Hematopoietic multipotent progenitor cell treated with erythropoietin and hydrocortisone succinate and interleukin-3 and kit ligand, for 17 days (in vitro differentiated cells): Measurements from ENCODE around the gene HSD3B7.
A peak's percentile ranks its signal among the peaks of the same experiment; 100 is the strongest.
"Not testable (repeated sequence)": the region's sequence is repeated elsewhere in the genome, so short reads cannot be mapped to it uniquely, and the experiment has no call there.

ENCODE experiments used
- DNase-seq: peaks from one replicate; pipeline ENCODE4 v3.0.0-alpha.2; 2015; ENCODE audit warnings: low spot score

HSD3B7 gene

DNA sequence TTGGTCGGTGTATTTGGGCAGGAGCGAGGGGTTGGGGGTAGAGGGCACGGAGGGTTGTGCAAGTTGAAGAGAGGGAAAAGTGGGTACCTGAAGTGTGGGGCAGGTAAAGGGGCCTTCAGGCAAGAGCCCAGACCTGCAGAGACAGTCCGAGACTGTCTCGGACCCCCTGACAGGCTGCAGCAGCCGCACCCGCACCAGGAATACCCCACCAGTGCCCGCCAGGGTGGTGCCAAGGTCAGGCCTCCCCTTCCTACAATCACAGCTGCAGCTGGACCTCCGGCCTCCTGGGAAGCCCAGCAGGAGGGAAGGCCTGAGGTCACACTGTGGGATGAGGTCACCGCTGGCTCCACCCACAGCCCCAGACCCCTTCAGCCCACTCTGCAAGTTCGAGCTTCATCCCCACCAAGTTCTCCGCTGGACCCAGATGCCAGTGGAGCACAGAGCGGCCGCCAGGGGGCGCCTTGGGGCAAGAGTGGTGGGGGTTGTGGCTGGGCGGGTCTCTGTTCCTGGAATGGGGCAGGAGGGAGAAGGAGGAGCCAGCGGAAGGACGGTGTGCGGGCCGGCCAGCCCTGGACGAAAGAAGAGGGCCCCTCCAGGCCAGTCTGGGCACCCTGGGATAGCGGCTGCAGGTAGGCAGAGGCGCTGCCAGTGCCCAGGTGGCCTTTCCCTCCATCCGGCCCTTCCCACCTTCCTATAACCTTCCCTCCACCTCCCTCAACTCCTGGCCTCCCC is at the start of gene HSD3B7:
Gene HSD3B7 (plus strand): TSS at position 539 of the 732 bp plus-strand sequence. CDS start 452 bp downstream, outside the sequence.
- peak; percentile 85 for DNase-seq

DNA sequence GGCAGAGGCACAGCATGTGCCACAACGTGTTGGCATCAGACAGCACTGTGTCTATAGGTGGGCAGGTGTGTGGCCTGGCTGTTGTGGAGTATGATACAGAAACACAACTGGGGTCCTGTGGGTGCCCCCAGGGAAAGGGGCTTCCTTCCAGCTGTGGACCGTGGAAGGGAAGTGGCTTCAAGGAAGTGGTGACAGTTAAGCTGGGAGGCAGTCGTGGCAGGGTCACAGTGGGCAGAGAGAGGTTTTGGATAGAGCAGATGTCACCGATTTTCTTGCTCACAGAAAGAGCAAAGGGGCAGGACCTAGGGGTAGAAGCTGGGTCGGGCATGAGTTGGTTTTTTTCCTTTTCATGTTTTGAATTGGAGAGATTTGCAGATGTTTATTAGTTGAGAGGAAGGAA is 47.3 kb upstream of the HSD3B7 start:
- no peak for DNase-seq

DNA sequence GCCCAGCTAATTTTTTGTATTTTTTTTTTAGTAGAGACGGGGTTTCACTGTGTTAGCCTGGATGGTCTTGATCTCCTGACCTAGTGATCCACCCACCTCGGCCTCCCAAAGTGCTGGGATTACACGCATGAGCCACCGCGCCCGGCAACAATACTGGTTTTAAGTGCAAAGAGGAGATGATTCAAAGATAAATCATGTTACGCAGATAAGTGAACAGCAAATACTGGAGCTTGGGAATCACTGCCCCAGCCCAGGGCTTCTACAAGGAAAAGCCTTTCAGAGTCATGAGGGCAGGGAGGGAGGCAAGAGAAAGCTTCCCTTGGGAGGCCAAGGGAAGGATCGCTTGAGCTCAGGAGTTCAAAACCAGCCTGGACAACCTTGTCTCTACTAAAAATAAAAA is 45.4 kb upstream of the HSD3B7 start:
- DNase-seq: not testable (repeated sequence)

DNA sequence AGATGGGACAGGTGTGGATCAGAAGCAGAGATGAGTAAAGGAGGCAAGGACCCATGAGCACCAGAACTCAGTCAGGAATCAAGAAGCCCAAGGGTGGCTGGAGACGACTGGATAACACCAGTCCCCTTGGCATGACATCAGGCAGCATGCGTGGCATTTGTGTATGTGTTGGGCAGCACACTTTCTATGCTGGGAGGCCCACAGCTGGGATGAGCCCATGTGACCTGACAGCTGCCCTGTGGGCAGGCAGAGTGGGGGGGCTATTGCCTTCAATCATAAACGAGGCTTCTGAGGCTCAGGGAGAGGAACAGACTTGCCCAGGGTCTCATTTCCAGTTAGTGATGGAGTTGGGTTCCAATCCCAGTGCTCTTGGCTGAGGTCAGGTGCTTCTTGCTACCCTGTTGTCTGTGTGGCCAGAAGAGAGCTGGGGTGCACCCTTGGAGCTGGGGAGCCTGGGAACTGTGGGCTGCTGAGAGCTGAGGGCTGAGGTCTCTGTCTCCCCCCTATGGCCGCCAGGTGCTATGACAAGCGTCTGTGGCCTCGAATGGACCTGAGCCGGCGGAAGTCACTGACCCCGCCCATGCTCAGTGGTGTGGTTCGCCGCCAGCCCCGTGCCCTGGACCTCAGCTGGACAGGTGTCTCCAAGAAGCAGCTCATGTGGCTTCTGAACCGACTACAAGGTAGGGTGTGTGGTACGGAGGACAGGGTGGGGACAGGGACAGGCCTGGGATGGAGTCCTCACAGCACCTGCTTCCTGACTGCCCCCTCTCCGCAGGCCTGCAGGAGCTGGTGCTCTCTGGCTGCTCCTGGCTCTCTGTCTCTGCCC is 43.2 kb upstream of the HSD3B7 start:
- DNase-seq: peak; percentile 88

DNA sequence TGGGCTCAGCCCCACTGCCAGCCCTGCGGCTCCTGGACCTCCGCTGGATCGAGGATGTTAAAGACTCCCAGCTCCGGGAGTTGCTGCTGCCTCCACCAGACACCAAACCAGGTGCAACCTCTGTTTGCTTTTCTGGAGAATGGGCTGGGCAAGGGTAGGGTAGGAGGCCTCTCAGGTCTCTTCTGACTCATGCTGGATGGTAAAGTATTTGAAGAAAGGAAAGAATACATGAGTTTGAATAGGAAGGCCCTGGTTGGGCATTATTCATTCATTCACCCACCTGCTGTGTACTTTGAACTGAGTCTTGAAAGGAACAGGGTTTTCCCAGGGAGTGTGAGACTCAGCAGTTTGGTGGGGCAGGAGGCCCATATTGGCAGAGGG is 42.6 kb upstream of the HSD3B7 start:
- no peak for DNase-seq

DNA sequence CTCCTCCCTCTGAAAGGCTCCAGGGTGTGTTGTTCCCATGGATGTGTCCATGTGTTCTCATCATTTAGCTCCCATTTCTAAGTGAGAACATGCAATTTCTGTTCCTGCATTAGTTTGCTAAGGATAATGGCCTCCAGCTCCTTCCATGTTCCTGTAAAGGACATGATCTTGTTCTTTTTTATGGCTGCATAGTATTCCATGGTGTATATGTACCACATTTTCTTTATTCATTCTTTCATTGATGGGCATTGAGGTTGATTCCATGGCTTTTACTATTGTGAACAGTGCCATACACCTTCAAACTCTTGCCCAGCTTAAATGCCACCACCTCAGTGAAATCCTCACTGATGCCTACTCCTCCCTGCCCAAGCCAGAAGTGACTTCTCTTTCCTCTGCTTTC is 40.7 kb upstream of the HSD3B7 start:
- DNase-seq: no peak

DNA sequence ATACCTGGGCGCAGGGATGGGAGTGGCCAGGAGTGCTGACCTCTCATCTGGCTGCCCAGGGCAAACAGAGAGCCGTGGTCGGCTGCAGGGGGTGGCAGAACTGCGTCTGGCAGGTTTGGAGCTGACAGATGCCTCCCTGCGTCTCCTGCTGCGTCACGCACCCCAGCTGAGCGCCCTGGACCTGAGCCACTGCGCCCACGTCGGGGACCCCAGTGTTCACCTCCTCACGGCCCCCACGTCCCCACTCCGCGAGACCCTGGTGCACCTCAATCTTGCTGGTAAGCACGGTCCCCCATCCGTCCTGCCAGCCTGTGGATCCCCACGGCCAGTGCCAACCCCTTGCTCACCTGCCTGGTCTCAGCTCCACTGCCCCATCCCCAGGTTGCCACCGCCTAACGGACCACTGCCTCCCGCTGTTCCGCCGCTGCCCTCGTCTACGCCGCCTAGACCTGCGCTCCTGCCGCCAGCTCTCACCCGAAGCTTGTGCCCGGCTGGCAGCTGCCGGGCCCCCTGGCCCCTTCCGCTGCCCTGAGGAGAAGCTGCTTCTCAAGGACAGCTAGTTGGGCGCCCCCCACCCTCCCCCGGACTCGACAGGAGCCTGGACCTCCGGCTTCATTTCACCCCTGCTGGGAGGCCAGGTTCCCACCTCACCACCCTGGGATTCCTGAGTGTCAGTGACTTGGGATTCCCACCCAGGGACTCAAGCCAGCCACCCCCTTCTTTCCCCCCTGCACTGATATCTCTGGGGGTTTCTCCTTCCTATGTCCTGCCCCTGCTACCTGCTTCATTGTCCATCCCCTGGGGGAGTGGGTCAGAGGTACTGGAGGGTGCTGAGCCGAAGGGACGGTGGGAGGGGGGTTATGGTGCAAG is 38.1 kb upstream of the HSD3B7 start:
- no peak for DNase-seq

DNA sequence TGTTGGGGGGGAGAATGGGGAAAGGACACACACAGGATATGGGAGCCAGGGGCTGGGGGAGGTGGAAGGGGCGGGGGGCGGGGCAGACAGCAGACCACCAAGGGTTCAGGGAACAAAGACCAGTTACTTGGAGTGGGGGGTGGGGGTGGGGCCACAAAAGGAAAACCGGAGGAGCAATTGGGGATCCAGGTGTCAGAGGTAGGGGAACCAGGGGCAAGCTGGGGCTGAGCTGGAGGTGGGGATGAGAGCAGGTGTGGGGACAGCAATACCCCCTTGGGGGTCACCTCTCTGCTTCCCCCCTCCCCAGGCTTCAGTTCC is 37.5 kb upstream of the HSD3B7 start:
- no peak for DNase-seq

DNA sequence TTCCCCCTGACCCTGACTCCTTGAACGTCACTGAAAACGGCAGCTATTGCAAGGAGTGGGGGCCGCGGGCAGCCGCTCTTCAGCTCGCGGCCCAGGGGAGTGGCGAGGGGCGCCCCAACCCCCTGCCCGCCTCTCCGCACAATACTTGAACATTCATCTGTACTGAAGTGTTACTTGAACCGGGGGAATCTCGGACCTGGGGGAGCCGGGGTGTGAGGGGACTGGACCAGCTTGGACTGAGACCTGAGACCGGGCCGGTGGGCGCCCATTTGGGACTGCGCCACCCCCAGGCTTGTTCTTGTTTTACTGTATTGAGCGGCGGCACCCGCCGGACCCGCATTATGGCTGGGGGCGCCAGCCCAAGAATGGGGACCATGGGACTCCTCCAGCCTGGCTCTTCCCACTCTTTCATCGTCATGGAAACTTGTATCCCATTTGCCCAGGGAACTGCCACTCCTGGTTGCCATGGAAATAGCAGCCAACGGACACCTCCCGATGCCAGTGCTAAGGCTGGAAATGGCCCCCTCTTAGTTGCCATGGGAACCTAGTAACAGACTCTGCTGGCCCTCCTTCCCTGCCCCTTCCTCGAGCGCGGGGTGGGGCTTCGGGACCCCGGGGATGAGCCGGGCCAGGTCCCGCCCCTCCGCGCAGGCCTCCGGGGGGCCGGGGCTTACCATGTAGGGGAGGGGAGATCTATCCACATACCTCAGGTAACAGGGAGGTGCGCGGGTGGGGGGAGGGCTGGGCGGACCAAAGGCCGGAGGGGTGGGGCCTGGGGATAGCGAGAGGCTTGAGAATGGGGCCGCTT is 36.9 kb upstream of the HSD3B7 start:
- peak; percentile 40 for DNase-seq

DNA sequence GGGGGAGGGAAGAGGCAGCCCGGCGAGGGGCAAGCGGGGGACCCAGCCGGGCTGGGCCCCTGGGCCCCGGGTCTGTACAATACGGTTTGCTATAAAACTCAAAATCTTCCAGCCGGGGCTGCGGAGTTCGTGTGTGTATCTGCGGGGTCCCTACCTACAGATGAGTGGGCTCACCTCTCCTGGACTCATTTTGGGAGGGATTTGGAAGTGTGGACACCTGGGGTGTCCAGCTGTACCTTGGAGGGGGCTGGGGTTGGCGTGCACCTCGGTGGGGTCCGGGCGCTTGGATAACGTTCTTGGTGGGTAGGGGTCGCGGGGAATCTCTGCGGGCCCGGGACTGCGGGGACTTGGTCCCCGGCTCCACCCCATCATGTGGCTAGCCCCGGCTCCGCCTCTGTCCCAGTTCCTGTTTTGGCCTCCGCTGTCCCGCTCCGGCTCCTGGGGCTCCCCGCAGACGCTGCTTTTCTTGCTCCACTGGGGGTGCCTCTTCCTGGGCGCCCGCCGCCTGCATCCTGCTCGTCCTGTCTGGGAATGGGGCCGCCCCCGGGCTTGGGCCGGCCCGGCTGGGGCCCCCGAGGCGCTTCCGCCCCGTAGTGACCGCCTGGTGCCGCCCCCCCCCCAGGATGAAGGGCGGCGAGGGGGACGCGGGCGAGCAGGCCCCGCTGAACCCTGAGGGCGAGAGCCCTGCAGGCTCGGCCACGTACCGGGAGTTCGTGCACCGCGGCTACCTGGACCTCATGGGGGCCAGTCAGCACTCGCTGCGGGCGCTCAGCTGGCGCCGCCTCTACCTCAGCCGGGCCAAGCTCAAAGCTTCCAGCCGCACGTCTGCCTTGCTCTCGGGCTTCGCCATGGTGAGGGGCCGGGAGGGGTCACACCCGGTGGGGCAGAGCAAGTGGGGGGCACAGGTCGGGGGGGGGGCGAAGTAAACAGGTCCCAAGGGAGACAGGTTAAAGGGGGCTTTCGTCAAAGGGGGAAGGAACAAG is 36.0 kb upstream of the HSD3B7 start, which contains the start of gene ORAI3:
Gene ORAI3 (plus strand): TSS at position 402 of the 983 bp plus-strand sequence. CDS start 222 bp downstream, at position 624.
- peak; percentile 52 for DNase-seq

DNA sequence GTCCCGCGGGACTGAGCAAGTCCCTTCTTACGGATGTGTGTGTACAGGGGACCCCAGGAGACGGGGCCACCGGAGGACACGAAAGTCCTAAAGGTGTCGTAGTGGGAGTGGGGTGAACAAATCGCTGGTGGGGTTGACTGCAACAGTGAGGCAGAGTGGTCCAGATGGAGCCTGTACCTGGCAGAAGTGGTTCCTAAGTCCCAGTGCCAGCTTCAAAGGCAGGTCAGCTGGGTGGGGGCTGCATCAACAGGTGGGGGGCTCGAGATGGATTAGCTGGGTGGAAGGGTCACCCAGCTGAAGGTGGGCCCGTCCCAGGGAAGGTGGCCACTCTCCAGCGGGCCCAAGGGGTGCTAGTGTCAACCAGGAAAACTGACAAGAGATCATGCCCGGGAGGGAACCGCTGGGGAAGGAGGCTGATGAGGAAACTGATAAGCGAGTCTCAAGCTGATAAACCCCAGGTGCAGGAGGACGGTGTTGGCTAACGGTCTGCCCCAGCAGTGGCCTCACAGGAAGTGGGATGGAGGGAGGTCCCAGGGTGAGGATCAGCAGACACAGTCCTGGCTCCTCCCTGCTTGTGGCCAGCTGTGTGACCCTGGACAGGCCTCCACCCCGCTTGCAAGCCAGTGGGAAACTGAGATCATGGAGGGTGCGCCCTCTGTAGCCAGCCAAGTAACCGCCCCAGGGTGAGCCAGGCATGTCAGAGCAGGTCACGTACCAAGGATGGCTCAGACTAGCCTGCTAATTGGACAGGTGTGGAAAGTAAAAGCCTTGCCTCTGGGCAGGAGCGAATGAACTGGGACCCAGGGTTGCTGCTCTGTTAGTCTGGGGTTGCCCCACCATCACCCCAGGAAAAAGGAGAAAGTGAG is 35.1 kb upstream of the HSD3B7 start:
- peak; percentile 90 for DNase-seq

DNA sequence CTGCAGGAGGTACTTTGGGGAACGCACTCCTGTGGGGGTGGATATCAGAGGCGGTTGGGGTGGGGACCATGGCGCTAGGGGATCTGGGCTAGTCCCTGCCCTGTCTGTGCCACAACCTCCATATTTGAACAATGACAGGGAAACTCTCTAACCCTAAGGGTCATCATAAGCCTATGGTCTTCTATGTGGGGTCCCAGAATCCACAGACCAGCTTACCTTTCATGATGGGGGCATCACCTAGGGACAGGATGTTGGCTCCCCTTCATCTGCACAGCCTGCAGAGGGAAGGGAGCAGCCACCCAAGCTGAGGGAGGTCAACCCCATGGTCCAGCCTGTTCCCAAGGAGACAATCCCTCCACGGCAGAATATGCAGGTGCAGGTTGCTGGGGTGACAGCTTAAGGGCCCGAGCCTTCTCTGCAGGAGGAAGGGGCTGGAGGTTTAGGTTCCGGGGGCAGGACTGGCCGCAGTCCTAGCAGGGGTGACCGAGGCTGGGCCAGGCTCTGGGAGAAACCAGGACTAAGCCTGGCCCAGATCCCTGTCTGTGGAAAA is 34.4 kb upstream of the HSD3B7 start:
- no peak for DNase-seq

DNA sequence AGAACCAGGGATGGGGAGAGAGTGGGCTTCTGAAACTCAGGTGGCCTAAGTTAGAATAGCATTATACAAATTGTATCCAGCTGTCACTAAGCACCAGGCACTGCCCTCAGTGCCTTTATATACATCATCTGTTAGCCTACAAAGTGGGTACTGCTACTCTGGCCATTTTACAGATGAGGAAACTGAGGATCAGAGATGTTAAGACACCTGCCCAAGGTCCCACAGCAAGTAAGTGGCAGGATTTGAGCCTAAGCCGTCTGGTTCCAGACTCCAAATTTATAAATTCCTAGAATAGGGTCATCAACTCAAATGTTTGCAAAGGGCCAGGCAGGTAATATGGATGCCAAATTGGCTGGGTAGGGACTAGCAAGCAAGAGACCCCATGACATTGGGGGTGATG is 33.8 kb upstream of the HSD3B7 start:
- no peak for DNase-seq

DNA sequence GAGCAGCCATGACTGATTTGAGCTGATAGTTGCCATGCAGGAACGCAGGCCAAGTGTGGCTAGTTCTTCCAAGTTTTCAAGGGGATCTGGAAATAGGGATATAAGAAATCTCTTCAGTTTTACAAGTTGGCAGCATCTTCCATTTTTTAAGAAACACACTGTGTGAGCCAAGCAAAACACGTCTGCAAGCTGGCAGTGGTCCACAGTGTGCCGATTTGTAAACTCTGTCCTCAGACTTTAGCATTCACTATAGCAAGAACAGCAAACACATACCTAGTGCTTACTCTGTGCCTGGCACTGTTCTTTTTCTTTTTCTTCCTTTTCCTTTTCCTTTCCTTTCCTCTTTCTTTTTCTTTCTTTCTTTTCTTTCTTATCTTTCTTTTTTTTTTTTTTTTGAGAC is 33.3 kb upstream of the HSD3B7 start:
- no peak for DNase-seq

DNA sequence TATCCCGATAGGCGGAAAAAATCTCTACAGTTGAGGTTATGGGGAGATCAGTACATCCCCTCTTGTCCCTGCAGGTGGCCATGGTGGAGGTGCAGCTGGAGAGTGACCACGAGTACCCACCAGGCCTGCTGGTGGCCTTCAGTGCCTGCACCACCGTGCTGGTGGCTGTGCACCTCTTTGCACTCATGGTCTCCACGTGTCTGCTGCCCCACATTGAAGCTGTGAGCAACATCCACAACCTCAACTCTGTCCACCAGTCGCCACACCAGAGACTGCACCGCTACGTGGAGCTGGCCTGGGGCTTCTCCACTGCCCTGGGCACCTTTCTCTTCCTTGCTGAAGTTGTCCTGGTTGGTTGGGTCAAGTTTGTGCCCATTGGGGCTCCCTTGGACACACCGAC is 31.9 kb upstream of the HSD3B7 start:
- DNase-seq: no peak

DNA sequence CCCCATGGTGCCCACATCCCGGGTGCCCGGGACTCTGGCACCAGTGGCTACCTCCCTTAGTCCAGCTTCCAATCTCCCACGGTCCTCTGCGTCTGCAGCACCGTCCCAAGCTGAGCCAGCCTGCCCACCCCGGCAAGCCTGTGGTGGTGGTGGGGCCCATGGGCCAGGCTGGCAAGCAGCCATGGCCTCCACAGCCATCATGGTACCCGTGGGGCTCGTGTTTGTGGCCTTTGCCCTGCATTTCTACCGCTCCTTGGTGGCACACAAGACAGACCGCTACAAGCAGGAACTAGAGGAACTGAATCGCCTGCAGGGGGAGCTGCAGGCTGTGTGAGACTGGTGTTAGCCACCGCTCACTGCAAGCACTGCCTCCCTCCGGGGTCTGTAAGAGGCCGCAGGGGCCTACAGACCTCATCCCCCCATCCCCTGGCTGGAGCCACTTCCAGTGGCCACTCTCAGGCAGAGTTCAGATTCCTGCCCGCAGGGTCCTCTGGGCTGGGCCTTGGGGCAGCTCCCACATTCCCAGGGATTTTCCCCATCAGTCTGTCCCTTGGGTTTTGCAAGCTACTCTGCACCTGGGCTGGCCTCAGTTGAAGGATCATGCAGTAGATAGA is 31.4 kb upstream of the HSD3B7 start:
- DNase-seq: peak; percentile 83

DNA sequence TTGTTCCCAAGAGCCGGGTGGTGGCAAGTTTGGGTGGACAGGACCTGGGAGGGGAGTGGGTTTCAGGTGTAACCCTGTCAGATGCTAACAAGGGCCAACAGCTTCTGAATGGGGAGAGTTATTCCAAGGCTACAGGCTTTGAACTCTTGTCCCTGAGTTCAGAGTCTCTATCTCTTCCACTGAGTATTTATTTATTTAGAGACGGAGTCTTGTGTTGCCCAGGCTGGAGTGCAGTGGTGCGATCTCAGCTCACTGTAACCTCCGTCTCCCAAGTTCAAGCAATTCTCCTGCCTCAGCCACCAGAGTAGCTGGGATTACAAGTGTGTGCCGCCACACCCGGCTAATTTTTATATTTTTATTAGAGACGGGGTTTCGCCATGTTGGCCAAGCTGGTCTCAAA is 30.0 kb upstream of the HSD3B7 start:
- no peak for DNase-seq

DNA sequence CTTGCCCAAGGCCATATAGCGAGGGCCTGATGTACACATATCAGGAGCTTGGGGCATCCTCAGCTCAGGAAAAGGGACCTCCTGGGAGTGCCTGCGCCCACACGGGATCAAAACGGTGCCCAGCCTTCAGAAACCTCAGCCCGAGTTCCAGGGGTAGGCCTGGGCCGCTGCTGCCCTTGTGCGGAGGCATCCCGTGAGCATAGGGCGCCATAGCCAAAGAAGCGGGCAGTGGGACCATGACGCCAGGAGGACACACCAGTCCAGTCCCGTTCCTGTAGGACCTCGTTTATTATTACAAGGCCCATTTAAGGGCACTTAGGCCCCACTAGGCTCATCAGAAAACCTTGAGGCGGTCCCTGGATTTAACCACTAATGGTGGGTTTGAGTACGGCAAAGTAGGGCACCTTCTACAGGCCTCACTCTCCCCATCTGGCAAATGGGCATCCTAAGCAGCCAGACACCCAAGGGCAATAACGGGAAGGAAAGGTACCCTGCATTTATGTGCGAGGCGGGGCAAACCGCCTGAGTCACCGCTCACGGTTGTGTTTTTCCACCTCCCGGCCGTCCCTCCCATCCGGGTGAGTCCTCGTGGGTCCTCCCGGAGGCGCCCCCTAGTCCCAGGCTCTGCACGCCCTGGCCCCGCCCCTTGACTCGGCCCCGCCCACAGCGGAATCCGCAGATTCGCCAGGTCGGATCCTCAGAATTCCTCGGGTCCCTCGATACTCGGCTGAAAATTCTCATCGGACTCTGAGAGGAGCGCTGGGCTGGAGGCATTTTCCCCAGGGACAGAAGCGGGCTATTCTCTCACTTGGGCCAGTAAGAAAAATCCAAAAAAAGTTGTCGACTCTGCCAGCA is 28.2 kb upstream of the HSD3B7 start:
- peak; percentile 93 for DNase-seq
